Astrocyte of the cerebellum (primary cell): ENCODE measurements around the gene ATP2A3.

Experiments used
- DNase-seq: peaks from one replicate; pipeline ENCODE4 v3.0.0-alpha.2; 2011; ENCODE audit warnings: low read depth
- H3K4me3 ChIP-seq: 2 replicates; pipeline ENCODE4 v1.5.1; 2011; ENCODE audit warnings: mild to moderate bottlenecking, low read depth, low read length, moderate library complexity
- CTCF ChIP-seq: IDR thresholded peaks from 2 replicates; pipeline ENCODE4 v1.5.1; 2012; ENCODE audit warnings: low read length, low read depth, moderate library complexity, mild to moderate bottlenecking; ENCODE audit errors: missing control alignments
- in situ Hi-C: cut with HindIII; loops from 2 replicates; pipeline ENCODE4 v1.10.0; 2017; ENCODE audit warnings: low sequenced_read_pairs

ATP2A3 gene

GRCh38 chr17:3944485-3945388 is 19.5 kb downstream of the ATP2A3 start:
- TF ChIP-seq CTCF: no peak
- no peak for DNase-seq
- in situ Hi-C loops: no loop called here
- peak overlapping the region; percentile 33 for H3K4me3 ChIP-seq

- DNase-seq: no peak
- in situ Hi-C loops: no loop called here
- H3K4me3 ChIP-seq: no peak overlapping the region
- no peak for TF ChIP-seq CTCF
Measured at GRCh38 chr17:3943240-3943891, 20.9 kb downstream of the ATP2A3 start.

- TF ChIP-seq CTCF: no peak
- in situ Hi-C loops: no loop called here
- no peak for DNase-seq
- no peak overlapping the region for H3K4me3 ChIP-seq
Measured at GRCh38 chr17:3940965-3941698, 23.1 kb downstream of the ATP2A3 start.

GRCh38 chr17:3937359-3937758 is 26.9 kb downstream of the ATP2A3 start:
- in situ Hi-C loops: no loop called here
- H3K4me3 ChIP-seq: no peak overlapping the region
- no peak for DNase-seq
- no peak for TF ChIP-seq CTCF

- no peak overlapping the region for H3K4me3 ChIP-seq
- no peak for DNase-seq
- in situ Hi-C loops: no loop called here
- TF ChIP-seq CTCF: no peak
Measured at GRCh38 chr17:3935825-3936355, 28.3 kb downstream of the ATP2A3 start.

GRCh38 chr17:3935140-3935542 is 29.1 kb downstream of the ATP2A3 start:
- peak; percentile 80 for TF ChIP-seq CTCF
- in situ Hi-C loops: no loop called here
- no peak overlapping the region for H3K4me3 ChIP-seq
- DNase-seq: peak; percentile 59
